ENCODE data around the gene LIX1L.
"Not testable (repeated sequence)": the region's sequence is repeated elsewhere in the genome, so short reads cannot be mapped to it uniquely, and the experiment has no call there.

The LIX1L gene

DNA sequence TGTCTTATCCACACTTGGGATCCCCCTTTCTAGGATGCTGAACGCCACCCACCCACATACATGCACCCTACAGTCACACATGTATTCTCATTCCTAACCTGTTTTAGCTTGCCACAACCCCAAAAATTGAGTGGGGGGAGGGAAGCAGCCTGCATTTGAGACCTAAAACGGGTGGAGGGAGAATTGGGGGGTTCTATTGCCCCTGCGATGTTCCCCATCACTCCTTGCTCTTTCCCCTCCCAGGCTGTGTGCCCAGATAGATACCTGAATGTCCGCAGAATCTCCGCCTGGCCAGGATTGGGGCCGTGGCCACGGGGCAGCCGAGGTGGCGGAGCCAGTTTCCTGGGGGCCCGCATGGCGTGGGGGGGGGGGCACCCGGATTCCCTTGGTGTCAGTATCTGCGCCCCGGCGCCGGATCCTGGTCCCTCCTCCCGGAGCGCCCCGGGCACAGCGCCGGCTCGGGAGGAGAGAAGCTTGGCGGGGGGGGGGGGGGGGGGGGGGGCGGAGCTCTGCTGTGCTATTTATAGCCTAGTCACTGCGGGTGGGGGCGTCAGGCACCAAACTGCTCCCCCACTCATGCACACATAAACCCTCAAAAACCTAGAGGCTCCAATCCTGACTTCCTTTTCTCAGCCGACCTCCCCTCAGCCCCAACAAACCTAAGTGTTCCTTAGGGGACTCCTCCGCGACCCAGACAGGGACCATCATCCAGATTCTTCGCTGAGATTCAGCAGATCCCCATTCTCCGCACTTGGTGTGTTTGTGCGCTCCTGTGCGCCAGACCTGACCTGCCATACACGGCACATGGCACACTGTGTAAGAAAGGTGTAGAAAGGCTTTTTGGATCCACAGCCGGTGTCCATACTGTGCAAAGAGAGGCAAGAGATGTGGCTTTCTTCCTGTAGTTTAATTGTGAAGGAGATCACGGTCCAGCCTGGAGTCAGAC, 4.6 kb upstream of the LIX1L start:
- peak; percentile 65 for DNase-seq

- no peak for DNase-seq
Observed at GRCh38 chr1:145961425-145962156, 3.8 kb upstream of the LIX1L start.

- no peak for DNase-seq
Observed at GRCh38 chr1:145961109-145961424, 3.2 kb upstream of the LIX1L start.

- peak; percentile 87 for DNase-seq
Observed at GRCh38 chr1:145960468-145961108, 2.8 kb upstream of the LIX1L start.

DNA sequence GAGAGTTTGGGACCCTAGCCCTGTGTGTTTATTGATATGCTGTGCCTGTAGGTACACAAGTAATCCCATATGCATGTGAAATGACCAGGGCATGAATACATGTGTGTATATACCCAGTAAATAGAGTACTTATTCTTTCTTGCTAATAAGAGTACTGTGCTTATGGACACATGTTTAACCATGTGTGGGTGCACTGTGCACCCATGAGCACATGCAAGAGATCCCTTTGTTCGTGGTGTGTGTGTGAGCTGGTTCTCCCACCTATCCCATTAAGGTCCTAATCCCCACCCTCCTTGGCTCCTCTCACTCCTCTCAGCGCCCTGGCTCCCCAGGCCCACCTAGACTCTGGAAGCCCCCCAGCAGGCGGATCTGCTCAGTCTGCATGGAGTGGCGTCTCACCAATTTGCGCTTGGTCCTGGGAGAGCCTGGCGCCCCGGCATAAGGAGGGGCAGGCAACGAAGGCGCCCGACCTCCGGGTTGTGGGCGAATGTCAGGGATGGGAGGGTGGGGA, 2.2 kb upstream of the LIX1L start:
- no peak for DNase-seq

- no peak for DNase-seq
Observed at GRCh38 chr1:145959333-145959732, 1.5 kb upstream of the LIX1L start.

DNA sequence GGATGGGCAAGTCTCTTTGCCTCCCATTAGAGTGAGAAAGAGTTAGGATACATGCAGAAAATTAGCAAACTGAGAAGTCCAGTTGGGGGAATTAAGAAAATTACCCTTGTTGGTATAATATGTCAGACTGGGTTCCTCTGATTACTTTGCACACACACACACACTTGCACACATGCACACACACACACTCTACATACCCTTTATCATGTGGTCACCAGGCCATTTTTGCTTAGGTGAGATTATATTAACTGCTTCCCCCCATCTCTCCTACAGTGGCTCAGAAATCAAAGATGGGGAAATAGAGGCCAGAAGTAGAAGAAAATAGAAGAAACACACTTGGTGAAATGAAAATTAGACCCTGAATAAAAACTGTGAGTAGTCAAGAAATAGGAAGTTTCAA, 917 bp upstream of the LIX1L start:
- DNase-seq, result no peak

DNA sequence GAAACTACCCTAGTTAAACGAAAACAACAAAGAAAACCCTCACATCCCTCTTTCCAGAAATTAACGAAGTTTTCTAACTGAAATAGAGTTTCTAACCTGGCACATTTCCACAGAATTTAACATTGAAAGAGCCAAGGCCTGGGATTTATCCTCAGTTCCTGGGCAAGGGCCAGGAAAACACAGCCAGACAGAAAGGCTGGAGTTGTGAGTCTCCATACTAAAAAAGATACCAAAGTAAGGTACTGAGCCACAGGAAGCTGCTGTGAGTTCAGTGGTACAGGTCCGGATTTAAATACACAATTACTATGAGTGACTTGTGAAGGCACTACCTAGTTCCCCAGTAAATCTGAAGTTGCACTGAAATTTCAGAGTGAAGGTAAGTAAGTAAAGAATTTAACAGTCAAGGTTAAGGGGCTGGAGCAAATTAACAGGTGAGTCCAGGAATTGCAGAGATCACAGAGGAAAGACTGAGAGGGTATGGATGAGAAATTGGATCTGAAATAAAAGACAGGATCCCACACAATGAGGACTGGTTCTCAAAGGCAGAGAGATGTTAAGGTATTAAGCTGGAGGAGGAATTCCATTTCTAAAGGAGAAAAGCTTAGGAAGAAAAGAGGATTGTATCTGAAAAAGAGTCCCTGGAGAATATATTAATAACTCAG, 905 bp downstream of the LIX1L start:
- DNase-seq, result peak; percentile 72

- DNase-seq, result no peak
Observed at GRCh38 chr1:145956361-145956760, 1.5 kb downstream of the LIX1L start.

- no peak for DNase-seq
Observed at GRCh38 chr1:145955436-145955835, 2.4 kb downstream of the LIX1L start.

DNA sequence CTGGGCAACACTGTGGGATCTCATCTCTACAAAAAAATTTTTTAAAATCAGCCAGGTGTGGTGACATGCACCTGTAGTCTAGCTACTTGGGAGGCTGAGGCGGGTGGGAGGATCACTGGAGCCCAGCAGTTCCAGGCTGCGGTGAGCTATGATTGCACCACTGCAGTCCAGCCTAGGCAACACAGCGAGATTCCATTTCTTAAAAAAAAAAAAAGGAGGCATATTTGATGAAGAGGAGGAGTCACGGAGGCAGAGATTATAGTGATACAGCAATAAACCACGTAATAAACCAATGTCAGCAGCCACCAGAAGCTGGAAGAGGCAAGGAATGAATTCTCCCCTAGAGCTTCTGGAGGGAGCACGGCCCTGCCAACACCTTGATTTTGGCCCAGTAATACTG, 4.0 kb downstream of the LIX1L start:
- DNase-seq, result no peak

GRCh38 chr1:145952903-145953302, 4.9 kb downstream of the LIX1L start:
- DNase-seq, result no peak

DNA sequence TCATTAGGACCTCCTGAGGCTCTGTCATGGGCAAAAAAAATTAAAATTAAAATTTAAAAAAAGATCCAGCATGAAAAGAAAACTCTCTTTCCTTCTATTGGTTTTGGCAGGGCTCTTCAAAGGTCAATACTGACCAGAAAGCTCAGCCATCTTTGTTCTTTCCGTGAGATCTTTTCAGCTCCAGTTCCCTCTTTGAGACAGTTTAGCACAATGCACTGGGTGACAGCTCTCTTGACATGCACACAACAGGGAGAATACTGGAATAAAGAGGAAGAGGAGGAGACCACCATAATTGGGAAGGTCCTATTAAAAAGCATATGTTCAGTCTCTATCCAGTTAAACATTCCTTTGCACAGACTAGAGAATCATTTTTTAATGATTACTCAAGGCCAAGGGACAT, 6.3 kb downstream of the LIX1L start:
- DNase-seq, result no peak

DNA sequence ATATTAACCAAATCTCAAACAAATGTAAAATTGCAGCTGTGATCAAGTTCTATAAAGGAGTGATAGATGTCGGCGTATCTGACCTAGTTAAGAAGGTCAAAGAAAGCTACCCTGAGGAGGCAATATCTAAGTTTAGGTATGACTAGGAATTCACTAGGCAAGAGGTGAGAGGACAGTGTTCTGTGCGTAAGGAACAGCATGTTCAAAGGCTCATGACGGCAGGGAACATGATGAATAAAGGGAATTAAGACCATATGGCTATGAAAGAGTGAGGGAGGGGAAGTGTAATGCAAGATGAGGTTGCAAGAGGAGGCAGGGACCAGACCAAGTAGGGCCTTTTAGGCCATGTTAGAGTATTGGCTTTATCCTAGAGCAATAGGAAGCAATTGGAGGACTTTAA, 8.6 kb downstream of the LIX1L start:
- DNase-seq, result no peak

GRCh38 chr1:145947551-145947950, 10.3 kb downstream of the LIX1L start:
- no peak for DNase-seq

GRCh38 chr1:145946477-145946986, 11.3 kb downstream of the LIX1L start:
- DNase-seq, result no peak

GRCh38 chr1:145944532-145944931, 13.3 kb downstream of the LIX1L start:
- no peak for DNase-seq

DNA sequence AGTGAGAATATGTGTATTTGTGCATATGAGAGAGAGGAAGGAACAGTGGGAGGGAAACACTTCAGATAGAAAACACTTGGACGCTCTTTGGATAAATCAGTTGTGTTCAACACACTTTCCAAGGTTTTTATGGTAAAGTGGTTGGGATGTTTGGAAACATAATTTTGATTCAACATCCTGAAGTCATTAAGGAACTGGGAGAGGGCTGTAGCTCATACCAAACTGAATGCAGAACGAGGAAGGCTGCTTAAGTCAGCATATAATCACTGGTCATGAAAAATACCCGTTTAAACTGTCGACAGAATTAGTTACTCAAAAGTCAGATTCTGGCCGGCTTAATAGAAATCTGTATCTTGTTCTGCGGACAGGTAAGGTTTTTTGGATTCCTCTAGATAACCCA, 14.9 kb downstream of the LIX1L start:
- no peak for DNase-seq

DNA sequence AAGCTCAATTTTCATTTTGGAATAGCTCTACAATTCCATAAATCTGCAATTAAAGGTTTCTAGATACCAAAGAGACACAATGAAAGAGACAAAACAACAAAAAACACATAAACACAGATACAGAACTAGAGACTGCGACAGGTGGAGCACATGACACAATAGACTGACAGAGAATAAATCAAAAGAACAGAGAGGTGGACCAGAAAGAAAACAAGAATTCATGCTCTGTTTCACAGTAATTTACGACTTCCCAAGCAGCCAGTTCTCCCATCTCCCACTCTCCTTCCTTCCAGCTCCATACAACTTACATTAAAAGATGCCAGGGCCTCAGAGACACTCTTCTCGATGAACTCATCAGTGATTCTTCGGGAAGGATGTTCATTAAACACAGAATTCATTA, 15.4 kb downstream of the LIX1L start:
- no peak for DNase-seq

DNA sequence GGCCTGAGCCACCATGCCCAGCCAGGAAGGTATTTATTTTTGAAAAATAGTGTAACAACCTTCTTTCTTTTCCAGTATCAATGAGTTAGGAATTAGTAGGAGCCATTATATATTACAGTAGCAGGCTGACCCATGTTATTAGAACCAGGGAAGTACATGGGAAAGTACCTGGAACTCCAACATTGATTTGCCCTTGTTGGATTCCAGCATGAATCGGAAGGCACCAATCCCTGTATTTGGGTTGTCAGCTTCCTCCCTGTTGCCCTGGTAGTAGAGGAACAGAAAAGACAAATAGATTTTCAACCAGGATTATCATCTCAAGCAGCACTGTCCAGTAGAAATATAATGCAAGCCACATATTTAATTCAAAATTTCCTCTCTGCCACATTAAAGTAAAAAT, 20.4 kb downstream of the LIX1L start:
- DNase-seq, result no peak

- DNase-seq, result no peak
Observed at GRCh38 chr1:145936247-145936646, 21.6 kb downstream of the LIX1L start.

DNA sequence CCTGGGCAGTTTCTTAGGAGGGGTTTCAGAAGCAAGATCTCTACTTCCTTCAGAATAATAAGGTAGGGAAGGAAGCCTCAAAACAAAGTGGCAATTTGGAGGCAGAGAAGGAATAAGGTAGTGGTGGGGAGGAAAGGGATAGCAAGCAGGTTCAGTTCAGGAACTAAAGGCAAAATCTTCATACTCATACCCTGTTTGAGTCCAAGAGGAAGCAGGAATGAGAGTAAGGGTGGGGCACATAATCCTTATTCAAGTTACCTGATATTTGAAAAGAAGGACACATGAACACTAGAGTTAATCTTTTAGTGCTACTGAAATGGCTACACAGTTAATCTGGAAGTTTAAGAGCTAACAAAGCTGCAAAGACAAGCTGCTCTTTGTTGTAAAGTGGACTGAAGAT, 22.1 kb downstream of the LIX1L start:
- DNase-seq, result no peak

- DNase-seq, result not testable (repeated sequence)
Observed at GRCh38 chr1:145932522-145933009, 25.3 kb downstream of the LIX1L start.

Data from right forelimb (tissue), 1 donor.